ENCODE data around the gene CHP1.
"Not testable (repeated sequence)": the region's sequence is repeated elsewhere in the genome, so short reads cannot be mapped to it uniquely, and the experiment has no call there.

The CHP1 gene

GRCh38 chr15:41230345-41230649 is 771 bp upstream of the CHP1 start:
- H3K4me3 ChIP-seq (ENCODE audit: low read depth in 1 of 2, low read length in 2 of 2) = peak overlapping the region; percentile 38 to 88
- no peaks in the 10 kb centered on the region for H3K36me3 ChIP-seq (ENCODE audit: insufficient read depth, low read length)
- no peaks in the 10 kb centered on the region for H3K9me3 ChIP-seq (ENCODE audit: low read length)
- H3K9ac ChIP-seq (ENCODE audit: low read length) = no peak overlapping the region
- H3K27me3 ChIP-seq (ENCODE audit: control insufficient read depth in 1 of 2, insufficient read depth in 2 of 2, low read length in 2 of 2) = no peaks in the 10 kb centered on the region
- no peak overlapping the region for H3K27ac ChIP-seq (ENCODE audit: low read depth, low read length)
- peaks cover 26% of the 10 kb centered on the region for H3K4me1 ChIP-seq (ENCODE audit: insufficient read depth, low read length)

GRCh38 chr15:41231422-41232226 is 556 bp downstream of the CHP1 start:
- Histone ChIP-seq H3K9me3 (ENCODE audit: low read length) (no peaks in the 10 kb centered on the region), H3K27me3 (ENCODE audit: control insufficient read depth in 1 of 2, insufficient read depth in 2 of 2, low read length in 2 of 2) (no peaks in the 10 kb centered on the region), H3K36me3 (ENCODE audit: insufficient read depth, low read length) (no peaks in the 10 kb centered on the region), H3K4me1 (ENCODE audit: insufficient read depth, low read length) (peaks cover 26% of the 10 kb centered on the region), H3K27ac (ENCODE audit: low read depth, low read length) (peak overlapping the region; percentile 75), H3K4me3 (ENCODE audit: low read depth in 1 of 2, low read length in 2 of 2) (peak overlapping the region; percentile 66 to 88), H3K9ac (ENCODE audit: low read length) (peak overlapping the region; percentile 69)

DNA sequence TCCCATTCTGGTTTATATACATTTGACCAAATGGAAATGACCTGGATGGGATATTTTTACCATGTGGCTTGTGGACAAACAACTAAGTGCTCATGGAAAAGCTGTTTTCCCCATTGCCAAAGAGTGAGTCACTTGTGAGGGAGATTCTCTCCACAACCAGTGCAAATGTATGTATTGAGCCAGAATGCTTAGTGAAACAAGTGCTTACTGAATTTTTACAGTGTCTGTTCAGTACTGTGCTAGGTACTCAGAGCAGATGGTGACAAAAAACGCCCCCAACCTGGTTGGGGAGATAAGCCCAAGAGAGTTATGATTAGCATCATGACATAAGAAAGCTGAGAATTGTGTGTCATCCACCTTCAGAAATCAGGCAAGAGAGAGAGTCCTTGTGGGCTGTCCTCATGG is 2.3 kb downstream of the CHP1 start:
- Histone ChIP-seq H3K27ac (ENCODE audit: low read depth, low read length) (no peak overlapping the region), H3K36me3 (ENCODE audit: insufficient read depth, low read length) (no peaks in the 10 kb centered on the region), H3K4me3 (ENCODE audit: low read depth in 1 of 2, low read length in 2 of 2) (no peak overlapping the region), H3K4me1 (ENCODE audit: insufficient read depth, low read length) (peaks cover 26% of the 10 kb centered on the region), H3K27me3 (ENCODE audit: control insufficient read depth in 1 of 2, insufficient read depth in 2 of 2, low read length in 2 of 2) (no peaks in the 10 kb centered on the region), H3K9ac (ENCODE audit: low read length) (no peak overlapping the region), H3K9me3 (ENCODE audit: low read length) (no peaks in the 10 kb centered on the region)

- not testable (repeated sequence) for H3K27me3 ChIP-seq (ENCODE audit: control insufficient read depth in 1 of 2, insufficient read depth in 2 of 2, low read length in 2 of 2); H3K4me3 ChIP-seq (ENCODE audit: low read depth in 1 of 2, low read length in 2 of 2); H3K9me3 ChIP-seq (ENCODE audit: low read length); H3K27ac ChIP-seq (ENCODE audit: low read depth, low read length); H3K9ac ChIP-seq (ENCODE audit: low read length); H3K36me3 ChIP-seq (ENCODE audit: insufficient read depth, low read length)
- peaks cover 26% of the 10 kb centered on the region for H3K4me1 ChIP-seq (ENCODE audit: insufficient read depth, low read length)
Observed at GRCh38 chr15:41235228-41235627, 4.2 kb downstream of the CHP1 start.

DNA sequence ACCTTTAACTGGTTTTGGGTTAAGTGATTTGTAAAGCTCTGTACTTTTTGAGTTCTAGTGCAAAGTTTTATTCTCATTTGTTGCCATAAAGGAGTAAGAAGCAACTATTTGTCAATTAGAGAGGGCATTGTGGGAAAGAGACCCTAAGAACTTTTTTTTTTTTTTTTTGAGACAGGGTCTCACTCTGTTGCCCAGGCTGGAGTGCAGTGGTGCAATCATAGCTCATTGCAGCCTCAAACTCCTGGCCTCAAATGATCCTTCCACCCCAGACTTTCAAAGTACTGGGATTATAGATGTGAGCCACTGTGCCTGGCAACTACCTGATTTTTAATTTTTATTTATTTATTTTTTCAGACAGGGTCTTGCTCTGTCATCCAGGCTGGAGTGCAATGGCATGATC is 4.9 kb downstream of the CHP1 start:
- Histone ChIP-seq H3K27me3 (ENCODE audit: control insufficient read depth in 1 of 2, insufficient read depth in 2 of 2, low read length in 2 of 2) (no peaks in the 10 kb centered on the region), H3K4me3 (ENCODE audit: low read depth in 1 of 2, low read length in 2 of 2) (no peak overlapping the region), H3K9me3 (ENCODE audit: low read length) (no peaks in the 10 kb centered on the region), H3K9ac (ENCODE audit: low read length) (no peak overlapping the region), H3K36me3 (ENCODE audit: insufficient read depth, low read length) (no peaks in the 10 kb centered on the region), H3K27ac (ENCODE audit: low read depth, low read length) (no peak overlapping the region), H3K4me1 (ENCODE audit: insufficient read depth, low read length) (peaks cover 22% of the 10 kb centered on the region)

DNA sequence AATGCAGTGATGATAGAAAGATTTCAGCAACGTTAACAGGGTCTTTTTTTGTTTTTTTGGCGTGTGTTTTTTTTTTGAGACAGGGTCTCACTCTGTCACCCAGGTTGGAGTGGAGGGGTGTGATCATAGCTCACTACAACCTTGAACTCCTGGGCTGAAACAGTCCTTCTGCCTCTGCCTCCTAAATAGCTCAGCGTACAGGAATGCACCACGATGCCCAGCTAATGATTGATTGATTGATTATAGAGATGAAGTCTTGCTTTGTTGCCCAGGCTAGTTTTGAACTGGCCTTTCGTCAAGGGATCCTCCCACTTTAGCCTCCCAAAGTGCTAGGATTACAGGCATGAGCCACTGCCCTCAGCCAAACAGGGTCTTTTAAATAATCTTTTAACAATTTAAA is 7.0 kb downstream of the CHP1 start:
- peaks cover 8% of the 10 kb centered on the region for H3K4me1 ChIP-seq (ENCODE audit: insufficient read depth, low read length)
- H3K27ac ChIP-seq (ENCODE audit: low read depth, low read length) = no peak overlapping the region
- H3K27me3 ChIP-seq (ENCODE audit: control insufficient read depth in 1 of 2, insufficient read depth in 2 of 2, low read length in 2 of 2) = no peaks in the 10 kb centered on the region
- no peak overlapping the region for H3K4me3 ChIP-seq (ENCODE audit: low read depth in 1 of 2, low read length in 2 of 2)
- H3K9me3 ChIP-seq (ENCODE audit: low read length) = no peaks in the 10 kb centered on the region
- H3K9ac ChIP-seq (ENCODE audit: low read length) = no peak overlapping the region
- peaks cover 6% of the 10 kb centered on the region for H3K36me3 ChIP-seq (ENCODE audit: insufficient read depth, low read length)

GRCh38 chr15:41241221-41241964 is 10.3 kb downstream of the CHP1 start:
- Histone ChIP-seq H3K27ac (ENCODE audit: low read depth, low read length) (no peak overlapping the region), H3K27me3 (ENCODE audit: control insufficient read depth in 1 of 2, insufficient read depth in 2 of 2, low read length in 2 of 2) (no peaks in the 10 kb centered on the region), H3K36me3 (ENCODE audit: insufficient read depth, low read length) (peaks cover 12% of the 10 kb centered on the region), H3K4me1 (ENCODE audit: insufficient read depth, low read length) (no peaks in the 10 kb centered on the region), H3K9me3 (ENCODE audit: low read length) (no peaks in the 10 kb centered on the region), H3K4me3 (ENCODE audit: low read depth in 1 of 2, low read length in 2 of 2) (no peak overlapping the region), H3K9ac (ENCODE audit: low read length) (no peak overlapping the region)

- not testable (repeated sequence) for H3K36me3 ChIP-seq (ENCODE audit: insufficient read depth, low read length); H3K4me3 ChIP-seq (ENCODE audit: low read depth in 1 of 2, low read length in 2 of 2)
Observed at GRCh38 chr15:41250745-41251144, 19.7 kb downstream of the CHP1 start.

DNA sequence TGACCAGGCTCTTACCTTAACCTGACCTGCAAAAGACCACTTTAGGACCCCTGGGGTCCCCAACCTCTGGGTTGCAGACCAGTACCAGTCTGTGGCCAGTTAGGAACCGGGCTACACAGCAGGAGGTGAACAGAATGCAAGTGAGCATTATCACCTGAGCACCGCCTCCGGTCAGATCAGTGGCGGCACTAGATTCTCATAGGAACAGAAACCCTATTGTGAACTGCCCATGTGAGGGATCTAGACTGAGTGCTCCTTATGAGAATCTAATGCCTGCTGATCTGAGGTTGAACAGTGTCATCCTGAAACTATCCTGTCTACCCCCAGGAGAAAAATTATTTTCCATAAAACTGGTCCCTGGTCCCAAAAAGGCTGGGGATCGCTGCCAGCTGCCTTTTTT is 20.3 kb downstream of the CHP1 start:
- peaks cover 1% of the 10 kb centered on the region for H3K36me3 ChIP-seq (ENCODE audit: insufficient read depth, low read length)
- H3K27me3 ChIP-seq (ENCODE audit: control insufficient read depth in 1 of 2, insufficient read depth in 2 of 2, low read length in 2 of 2) = no peaks in the 10 kb centered on the region
- H3K9me3 ChIP-seq (ENCODE audit: low read length) = no peaks in the 10 kb centered on the region
- H3K4me3 ChIP-seq (ENCODE audit: low read depth in 1 of 2, low read length in 2 of 2) = no peak overlapping the region
- no peak overlapping the region for H3K9ac ChIP-seq (ENCODE audit: low read length)
- H3K4me1 ChIP-seq (ENCODE audit: insufficient read depth, low read length) = peaks cover 5% of the 10 kb centered on the region
- H3K27ac ChIP-seq (ENCODE audit: low read depth, low read length) = no peak overlapping the region

More at GRCh38 chr15:41250745-41251144, 19.7 kb downstream of the CHP1 start:
- H3K27me3 ChIP-seq (ENCODE audit: control insufficient read depth in 1 of 2, insufficient read depth in 2 of 2, low read length in 2 of 2); H3K9me3 ChIP-seq (ENCODE audit: low read length); H3K4me1 ChIP-seq (ENCODE audit: insufficient read depth, low read length); H3K9ac ChIP-seq (ENCODE audit: low read length); H3K27ac ChIP-seq (ENCODE audit: low read depth, low read length): not testable (repeated sequence)

- H3K9me3 ChIP-seq (ENCODE audit: low read length) = no peaks in the 10 kb centered on the region
- H3K36me3 ChIP-seq (ENCODE audit: insufficient read depth, low read length) = peaks cover 4% of the 10 kb centered on the region
- no peak overlapping the region for H3K4me3 ChIP-seq (ENCODE audit: low read depth in 1 of 2, low read length in 2 of 2)
- no peak overlapping the region for H3K9ac ChIP-seq (ENCODE audit: low read length)
- no peak overlapping the region for H3K27ac ChIP-seq (ENCODE audit: low read depth, low read length)
- no peaks in the 10 kb centered on the region for H3K27me3 ChIP-seq (ENCODE audit: control insufficient read depth in 1 of 2, insufficient read depth in 2 of 2, low read length in 2 of 2)
- peaks cover 5% of the 10 kb centered on the region for H3K4me1 ChIP-seq (ENCODE audit: insufficient read depth, low read length)
Observed at GRCh38 chr15:41254560-41254959, 23.5 kb downstream of the CHP1 start.

DNA sequence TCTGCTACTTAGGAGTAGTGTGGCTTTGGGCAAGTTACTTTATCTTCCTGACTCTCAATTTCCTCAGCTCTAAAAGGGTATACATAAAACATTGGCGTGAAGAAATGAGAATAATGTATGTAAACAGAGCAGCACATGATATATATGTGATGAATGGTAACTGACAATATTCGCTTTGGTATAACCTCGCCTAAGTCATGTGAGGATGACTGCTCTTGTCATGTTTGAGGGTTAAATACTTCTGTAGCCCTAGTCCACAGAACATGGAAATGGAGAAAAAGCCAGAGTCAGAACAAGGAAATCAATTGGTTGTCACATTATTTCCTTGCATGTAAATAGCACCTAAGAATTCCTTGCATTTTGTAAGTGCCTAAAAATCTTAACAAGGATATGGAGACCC is 25.0 kb downstream of the CHP1 start:
- Histone ChIP-seq H3K27me3 (ENCODE audit: control insufficient read depth in 1 of 2, insufficient read depth in 2 of 2, low read length in 2 of 2) (no peaks in the 10 kb centered on the region), H3K4me3 (ENCODE audit: low read depth in 1 of 2, low read length in 2 of 2) (no peak overlapping the region), H3K36me3 (ENCODE audit: insufficient read depth, low read length) (peaks cover 4% of the 10 kb centered on the region), H3K9me3 (ENCODE audit: low read length) (no peaks in the 10 kb centered on the region), H3K4me1 (ENCODE audit: insufficient read depth, low read length) (no peaks in the 10 kb centered on the region), H3K27ac (ENCODE audit: low read depth, low read length) (no peak overlapping the region), H3K9ac (ENCODE audit: low read length) (no peak overlapping the region)

- no peaks in the 10 kb centered on the region for H3K9me3 ChIP-seq (ENCODE audit: low read length)
- H3K36me3 ChIP-seq (ENCODE audit: insufficient read depth, low read length) = peaks cover 4% of the 10 kb centered on the region
- H3K27ac ChIP-seq (ENCODE audit: low read depth, low read length) = no peak overlapping the region
- no peak overlapping the region for H3K4me3 ChIP-seq (ENCODE audit: low read depth in 1 of 2, low read length in 2 of 2)
- no peaks in the 10 kb centered on the region for H3K4me1 ChIP-seq (ENCODE audit: insufficient read depth, low read length)
- no peak overlapping the region for H3K9ac ChIP-seq (ENCODE audit: low read length)
- no peaks in the 10 kb centered on the region for H3K27me3 ChIP-seq (ENCODE audit: control insufficient read depth in 1 of 2, insufficient read depth in 2 of 2, low read length in 2 of 2)
Observed at GRCh38 chr15:41256577-41257038, 25.5 kb downstream of the CHP1 start.
